ENCODE data around the gene GBGT1.

GRCh38 chr9:133144904-133145851 lies 18.5 kb downstream of the GBGT1 start:
- TF ChIP-seq POLR2A (IDR thresholded peaks at IDR 0.05; ENCODE audit: low read depth, low read length) (no peak), POLR2AphosphoS5 (IDR thresholded peaks at IDR 0.05; ENCODE audit: low read depth, low read length) (no peak)

All from GM12891 (cell line).